ENCODE measurements around the gene TBRG4. TPM values are rescaled to one million over a fixed set of nuclear protein-coding genes. Genes with fewer than 3 reads are reported as not detected.

The TBRG4 gene
- total and polyA plus RNA-seq, 8 donors = 37.1 to 72.5 (median 45.7) TPM

DNA sequence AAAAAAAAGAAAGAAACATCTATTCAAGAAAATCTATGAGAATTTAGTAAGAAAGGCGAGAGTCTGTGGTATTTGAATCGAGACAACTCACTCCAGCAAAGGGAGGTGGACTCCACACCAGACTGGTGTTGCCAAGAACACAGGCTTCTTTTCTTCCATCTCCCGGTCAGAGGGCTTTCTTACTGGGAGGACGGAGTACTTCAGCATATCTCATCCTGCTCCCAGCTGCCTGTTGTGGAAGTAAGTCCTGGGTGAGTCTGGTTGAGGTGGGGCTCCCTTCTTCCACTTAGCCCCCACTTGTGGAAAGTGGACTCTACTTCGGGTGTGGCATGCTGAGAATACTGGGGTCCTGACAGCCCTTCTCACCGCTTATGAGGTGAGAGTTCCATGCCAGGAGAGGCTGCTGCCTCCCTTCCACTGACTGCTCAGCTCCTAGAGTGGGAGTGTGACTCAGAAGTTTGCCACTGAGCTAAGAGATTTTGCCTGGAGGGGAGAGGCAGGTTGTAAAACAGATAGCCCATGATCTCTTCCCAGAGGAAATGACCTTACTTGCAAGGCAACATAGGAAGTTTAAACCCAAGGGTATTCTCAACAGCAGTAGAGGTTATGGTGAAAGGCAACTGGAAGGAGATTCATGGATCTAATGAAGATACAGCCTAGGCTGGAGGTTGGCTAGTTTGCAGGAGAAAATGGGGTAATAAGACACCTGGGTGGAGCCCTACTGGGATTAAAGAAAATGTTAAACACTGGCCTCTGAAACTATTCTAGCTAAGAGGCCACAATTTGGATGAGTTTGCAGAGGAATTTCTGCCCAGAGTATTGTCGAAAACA is 19.2 kb downstream of the TBRG4 start:
- ATAC-seq (no peak), DNase-seq (peak in 1 of 4 donors; percentile 10)
- Histone ChIP-seq H3K36me3 (no peaks in the 10 kb centered on the region), H3K9me3 (no peaks in the 10 kb centered on the region), H3K27me3 (peaks cover 0 to 35% of the 10 kb centered on the region in 2 donors), H3K4me1 (peaks cover 0 to 14% of the 10 kb centered on the region in 2 donors), H3K27ac (no peak overlapping the region), H3K4me3 (no peak overlapping the region)
- TF ChIP-seq, protein P1, sequence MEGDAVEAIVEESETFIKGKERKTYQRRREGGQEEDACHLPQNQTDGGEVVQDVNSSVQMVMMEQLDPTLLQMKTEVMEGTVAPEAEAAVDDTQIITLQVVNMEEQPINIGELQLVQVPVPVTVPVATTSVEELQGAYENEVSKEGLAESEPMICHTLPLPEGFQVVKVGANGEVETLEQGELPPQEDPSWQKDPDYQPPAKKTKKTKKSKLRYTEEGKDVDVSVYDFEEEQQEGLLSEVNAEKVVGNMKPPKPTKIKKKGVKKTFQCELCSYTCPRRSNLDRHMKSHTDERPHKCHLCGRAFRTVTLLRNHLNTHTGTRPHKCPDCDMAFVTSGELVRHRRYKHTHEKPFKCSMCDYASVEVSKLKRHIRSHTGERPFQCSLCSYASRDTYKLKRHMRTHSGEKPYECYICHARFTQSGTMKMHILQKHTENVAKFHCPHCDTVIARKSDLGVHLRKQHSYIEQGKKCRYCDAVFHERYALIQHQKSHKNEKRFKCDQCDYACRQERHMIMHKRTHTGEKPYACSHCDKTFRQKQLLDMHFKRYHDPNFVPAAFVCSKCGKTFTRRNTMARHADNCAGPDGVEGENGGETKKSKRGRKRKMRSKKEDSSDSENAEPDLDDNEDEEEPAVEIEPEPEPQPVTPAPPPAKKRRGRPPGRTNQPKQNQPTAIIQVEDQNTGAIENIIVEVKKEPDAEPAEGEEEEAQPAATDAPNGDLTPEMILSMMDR (IDR thresholded peaks at IDR 0.05) = no peak
- intact Hi-C loops (cut with DNase I) = no loop called here

DNA sequence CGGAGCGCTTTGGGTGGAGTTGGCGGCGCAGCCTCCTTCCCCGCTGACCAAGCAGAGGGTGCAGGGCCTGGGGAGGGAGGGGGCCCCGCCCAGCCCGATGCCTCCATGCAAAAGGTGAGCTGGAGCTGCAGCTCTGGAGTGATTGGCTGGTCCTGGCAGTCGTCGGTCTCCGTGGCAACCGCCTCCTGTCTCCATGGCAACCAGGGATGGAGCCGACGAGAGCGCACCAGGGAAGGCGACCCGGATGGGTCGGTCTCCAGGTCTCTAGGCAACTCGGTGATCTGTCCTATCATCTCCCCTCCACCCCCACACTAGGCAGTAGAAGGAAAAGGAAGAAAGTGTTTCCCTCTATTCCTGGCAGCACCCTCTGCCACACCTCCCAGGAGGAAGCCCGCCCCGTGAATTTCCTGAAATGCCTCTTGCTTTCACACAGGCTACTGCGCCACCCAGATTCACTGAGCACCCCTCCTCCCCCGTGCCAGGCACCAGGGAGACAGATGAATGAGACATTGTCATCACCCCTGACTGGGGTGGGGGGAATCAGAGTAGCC is 22.1 kb downstream of the TBRG4 start:
- no peaks in the 10 kb centered on the region for H3K36me3 ChIP-seq
- TF ChIP-seq, protein P1 (IDR thresholded peaks at IDR 0.05) = no peak
- peaks cover 0 to 35% of the 10 kb centered on the region in 2 donors for H3K27me3 ChIP-seq
- ATAC-seq (peak; percentile 57), DNase-seq (peak in 3 of 4 donors; percentile 31 to 54 (median 46))
- no peaks in the 10 kb centered on the region for H3K9me3 ChIP-seq
- intact Hi-C loops (cut with DNase I) = no loop called here
- H3K4me1 ChIP-seq = peaks cover 0 to 14% of the 10 kb centered on the region in 2 donors
- H3K27ac ChIP-seq = no peak overlapping the region
- H3K4me3 ChIP-seq = peak overlapping the region; percentile 44 to 45

DNA sequence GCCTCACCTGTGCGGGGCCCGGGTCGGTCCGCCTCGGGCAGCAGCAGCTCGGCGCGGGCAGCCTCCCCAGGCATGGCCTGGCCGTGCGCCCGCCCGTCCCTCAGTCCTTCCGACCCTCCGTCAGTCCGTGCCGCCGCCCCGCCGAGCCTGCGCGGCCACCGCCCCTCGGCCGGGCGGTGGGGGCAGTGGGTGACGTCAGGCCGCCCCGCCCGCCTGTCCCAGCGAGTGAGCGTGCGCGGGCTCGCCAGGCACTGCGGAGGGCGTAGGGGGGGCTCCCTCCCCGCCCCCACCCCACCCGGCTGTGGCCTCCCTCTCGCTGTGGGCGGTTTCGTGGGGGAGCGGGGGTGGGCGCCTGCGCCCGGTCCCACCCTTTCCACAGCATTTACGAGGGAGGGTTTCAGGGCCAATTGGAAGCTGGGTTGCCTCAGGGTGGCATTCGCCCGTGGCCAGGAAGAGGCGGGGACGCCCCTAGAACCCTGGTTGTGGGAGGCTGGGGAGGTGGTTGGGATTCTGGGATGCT is 22.6 kb downstream of the TBRG4 start, which contains the start of gene NACAD:
Gene NACAD (minus strand): TSS at position 149 of the 520 bp plus-strand sequence. CDS start 75 bp downstream, at position 74.
- no peaks in the 10 kb centered on the region for H3K36me3 ChIP-seq
- peaks cover 0 to 35% of the 10 kb centered on the region in 2 donors for H3K27me3 ChIP-seq
- H3K4me1 ChIP-seq = peaks cover 0 to 14% of the 10 kb centered on the region in 2 donors
- intact Hi-C loops (cut with DNase I) = no loop called here
- TF ChIP-seq, protein P1 (IDR thresholded peaks at IDR 0.05) = no peak
- ATAC-seq (peak; percentile 89), DNase-seq (peak in 3 of 4 donors; percentile 41 to 66 (median 49))
- no peak within 1 kb of the TSS for H3K27ac ChIP-seq
- H3K4me3 ChIP-seq = peak within 1 kb of the TSS; percentile 44 to 45
- H3K9me3 ChIP-seq = no peaks in the 10 kb centered on the region

DNA sequence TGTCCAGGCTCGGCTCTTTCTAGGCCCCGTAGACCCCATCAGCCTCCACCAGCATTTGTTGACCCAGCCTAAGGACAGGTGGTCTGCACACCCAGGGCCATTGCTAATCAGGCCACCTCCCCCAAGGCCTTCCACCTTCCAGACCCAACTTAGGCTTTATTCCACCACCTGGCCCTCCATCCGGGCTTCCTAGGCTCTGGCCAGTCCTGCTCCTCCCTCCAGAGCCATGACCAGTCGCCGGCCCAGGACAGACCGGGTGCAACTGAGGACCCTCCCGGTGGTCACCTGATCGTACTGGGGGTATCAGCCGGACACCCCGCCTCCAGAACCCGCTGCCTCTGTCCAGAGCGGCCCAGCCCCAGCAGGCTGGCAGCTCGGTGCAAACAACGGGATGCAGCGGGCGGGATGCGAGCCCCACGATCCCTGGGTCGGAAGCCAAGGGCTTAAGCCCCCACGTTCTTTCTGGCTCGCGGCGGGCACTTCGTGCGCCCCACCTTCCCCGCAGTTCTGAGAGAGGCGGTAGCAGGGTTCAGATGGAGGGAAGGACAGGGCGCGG is 23.3 kb downstream of the TBRG4 start:
- H3K4me3 ChIP-seq = peak overlapping the region; percentile 44 to 45
- DNase-seq = peak in 1 of 4 donors; percentile 7
- H3K4me1 ChIP-seq = peaks cover 0 to 14% of the 10 kb centered on the region in 2 donors
- no peak overlapping the region for H3K27ac ChIP-seq
- H3K36me3 ChIP-seq = no peaks in the 10 kb centered on the region
- no peak for ATAC-seq
- TF ChIP-seq, protein P1 (IDR thresholded peaks at IDR 0.05) = no peak
- peaks cover 0 to 35% of the 10 kb centered on the region in 2 donors for H3K27me3 ChIP-seq
- intact Hi-C loops (cut with DNase I) = no loop called here
- no peaks in the 10 kb centered on the region for H3K9me3 ChIP-seq
